Activated CD4-positive, alpha-beta T cell treated with anti-CD3 and anti-CD28 coated beads for 24 hours (primary cell): ENCODE measurements around the gene SLC24A3.

Experiments
- DNase-seq, 2 donors: peaks; one replicate each; pipeline ENCODE4 v3.0.0-alpha.2; 2020; ENCODE audit warnings: low read depth in 2 of 2

The SLC24A3 gene

DNA sequence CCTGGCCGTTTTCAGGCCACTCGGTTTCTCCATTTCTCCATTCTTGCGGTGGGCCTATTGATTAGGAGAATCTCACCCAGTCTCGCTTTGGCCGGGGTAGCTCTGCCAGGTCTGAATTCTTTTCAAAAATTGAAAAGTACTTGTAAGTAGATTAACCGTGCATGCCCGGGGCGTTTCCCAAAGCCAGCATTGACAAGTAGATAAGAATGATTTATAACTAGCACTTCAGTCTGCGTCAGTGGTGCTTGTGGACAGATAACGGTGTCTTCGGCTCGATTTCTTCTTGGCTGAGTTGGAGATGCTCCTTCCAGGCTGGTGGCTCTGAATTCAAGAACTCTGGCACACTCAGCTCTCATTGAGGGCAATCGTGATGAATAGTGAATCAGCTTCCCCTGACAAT, 29.0 kb downstream of the SLC24A3 start:
- DNase-seq, result no peak

DNA sequence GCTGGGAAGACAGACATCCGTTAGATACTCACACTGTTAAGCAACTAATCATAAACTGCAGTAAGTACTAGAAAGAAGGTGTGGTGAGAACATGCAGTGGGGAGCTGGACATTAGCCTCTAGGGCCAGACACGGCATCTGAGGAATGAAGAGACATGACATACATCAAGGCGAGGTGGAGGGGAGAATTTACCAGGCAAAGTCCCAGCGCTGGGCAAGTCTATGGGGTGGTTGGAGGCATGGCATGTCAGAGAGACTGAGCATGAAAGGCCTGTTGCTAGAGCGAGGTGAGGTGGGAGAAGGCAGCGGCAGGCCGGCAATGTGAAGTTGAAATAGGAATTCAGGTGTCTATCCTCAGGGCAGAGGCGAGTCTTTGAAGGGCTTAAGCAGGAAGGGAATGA, 31.8 kb downstream of the SLC24A3 start:
- DNase-seq, result no peak

DNA sequence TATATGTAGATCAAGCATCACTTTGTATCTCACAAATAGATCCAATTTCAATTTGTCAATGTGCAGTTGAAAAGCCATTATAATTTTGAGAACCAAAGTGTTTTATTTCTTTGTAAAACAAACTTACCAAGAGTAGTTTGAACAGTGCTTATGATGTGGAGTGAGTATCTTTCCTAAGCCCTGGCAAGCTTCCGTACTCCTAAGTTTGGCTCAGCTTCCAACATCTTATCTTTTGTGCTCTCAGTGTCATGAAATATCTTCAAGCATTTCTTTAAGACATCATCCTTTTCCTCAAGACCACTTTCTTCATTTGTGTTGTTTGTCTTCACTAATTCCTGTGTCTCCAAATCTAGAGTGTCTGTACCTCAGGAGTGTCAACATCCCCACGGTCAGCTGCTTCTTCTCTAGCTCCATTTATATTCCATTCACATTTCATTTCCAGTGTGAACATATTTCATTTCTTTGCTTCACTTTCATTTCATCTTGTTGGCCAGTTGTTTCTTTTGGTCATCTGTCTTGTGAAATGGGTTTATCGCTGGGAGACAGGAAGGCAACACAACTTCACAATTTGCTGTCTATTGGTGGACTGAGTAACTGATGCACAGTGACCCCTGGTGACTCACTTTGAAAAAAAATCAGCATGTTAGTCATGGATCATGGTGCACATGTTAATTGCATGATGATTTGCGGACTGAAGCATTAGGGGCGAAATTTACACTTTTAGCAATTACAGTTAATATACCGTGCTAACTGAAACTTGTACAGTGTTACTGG, 36.9 kb downstream of the SLC24A3 start:
- DNase-seq, result no peak

DNA sequence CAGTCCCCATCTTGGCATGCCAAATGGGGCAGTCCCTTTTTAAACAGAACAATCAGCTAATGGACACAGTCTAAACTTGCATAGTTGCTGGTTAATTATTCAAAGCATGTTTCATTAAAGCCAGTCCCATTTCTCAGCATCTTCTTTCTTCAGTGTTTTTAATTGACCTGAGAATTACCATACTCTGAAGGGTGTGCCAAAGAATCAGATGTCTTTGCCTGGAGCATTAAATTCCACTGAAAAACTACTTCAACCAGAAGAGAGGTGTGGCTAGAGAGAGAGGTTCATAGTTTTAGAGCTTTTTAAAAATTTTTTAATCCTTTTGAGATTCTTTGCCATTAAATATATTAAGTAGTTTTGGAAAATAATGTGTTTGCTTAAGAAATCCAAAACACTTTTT, 37.9 kb downstream of the SLC24A3 start:
- no peak for DNase-seq

DNA sequence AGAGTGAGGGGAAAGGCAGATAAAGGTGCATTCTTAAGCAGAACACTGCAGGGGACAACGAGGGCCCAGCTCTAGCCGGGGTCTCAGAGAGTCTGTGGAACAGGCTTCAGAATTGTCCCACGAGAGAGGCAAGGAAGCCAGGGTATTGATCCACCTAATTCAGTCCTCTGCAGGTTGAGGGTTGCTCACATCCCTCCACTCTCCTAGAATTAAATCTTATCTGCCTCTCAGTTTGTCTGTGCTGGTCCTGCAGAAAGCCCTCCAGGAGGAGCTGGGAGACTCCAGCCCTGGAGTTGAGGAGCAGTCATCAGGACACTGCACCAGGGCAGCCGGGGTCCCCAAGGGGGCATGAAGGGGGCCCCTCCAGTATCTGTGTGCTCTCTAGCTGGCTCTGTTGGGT, 39.1 kb downstream of the SLC24A3 start:
- DNase-seq, result no peak

DNA sequence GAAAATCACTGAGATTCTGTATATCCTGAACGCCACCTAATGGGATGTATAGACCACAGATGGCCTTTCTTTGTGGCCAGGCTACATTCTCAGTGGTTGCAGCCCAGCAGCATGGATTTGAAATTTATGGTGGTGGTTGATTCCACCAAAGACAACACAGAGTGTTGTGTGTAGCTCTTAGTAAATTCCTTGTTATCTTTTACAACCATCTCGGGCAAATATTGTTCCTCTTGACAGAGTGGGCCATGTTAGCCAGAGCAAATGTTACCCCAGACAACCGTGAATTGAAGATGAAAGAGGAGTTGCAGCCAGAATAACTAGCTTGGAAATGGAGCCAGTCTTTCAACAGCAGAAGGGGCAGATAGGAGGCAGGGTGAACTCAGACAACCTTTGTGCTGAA, 39.5 kb downstream of the SLC24A3 start:
- no peak for DNase-seq

DNA sequence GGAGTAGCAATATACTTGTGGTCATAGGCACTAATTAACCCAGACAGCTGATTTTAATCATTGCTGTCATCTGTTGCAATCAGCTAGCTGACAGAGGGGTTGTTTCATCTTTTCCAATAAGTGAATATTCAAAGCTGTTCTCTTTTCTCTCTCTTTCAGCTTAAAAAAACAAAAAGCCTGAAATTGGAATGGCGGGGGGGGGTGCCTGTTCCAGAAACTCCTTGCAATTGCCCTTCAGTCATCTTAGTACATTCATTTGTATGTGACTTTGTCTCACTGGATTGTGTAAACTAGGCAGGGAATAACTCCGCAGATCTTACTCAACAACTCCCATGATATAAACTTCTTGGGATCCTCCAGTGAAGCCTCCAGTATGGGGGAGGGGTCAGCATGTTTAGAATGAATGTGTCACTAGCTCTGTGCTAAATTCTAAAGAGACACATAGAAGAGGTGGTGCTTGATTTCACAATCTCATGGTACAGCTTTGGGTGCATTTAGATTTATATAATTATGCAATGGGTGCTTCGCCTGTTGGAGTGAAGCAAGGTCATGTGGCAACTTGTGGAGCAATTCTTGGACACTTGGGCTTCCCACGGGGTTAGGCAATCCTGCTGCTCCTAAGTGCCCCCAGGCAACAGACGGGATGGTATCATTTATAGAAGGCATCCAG, 40.1 kb downstream of the SLC24A3 start:
- DNase-seq, result no peak

DNA sequence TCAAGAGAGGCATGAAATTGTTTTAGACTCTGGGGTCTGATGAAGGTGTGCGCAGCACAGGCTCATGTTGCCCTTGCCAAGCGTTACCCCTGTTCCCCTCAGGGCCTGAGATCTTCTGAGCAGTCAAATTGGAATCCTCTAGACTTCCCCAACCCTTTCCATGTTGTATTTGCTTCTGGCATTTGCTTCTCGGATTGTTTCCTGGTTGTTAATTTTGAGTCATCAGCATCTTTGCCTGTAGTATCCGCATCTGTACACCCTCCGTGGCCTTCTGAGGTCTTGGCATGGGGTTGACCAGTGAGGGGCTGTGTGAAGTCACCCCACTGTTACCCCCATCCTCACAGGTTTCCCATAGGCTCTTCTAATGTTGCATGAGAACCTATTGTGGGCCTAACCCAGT, 40.9 kb downstream of the SLC24A3 start:
- no peak for DNase-seq

DNA sequence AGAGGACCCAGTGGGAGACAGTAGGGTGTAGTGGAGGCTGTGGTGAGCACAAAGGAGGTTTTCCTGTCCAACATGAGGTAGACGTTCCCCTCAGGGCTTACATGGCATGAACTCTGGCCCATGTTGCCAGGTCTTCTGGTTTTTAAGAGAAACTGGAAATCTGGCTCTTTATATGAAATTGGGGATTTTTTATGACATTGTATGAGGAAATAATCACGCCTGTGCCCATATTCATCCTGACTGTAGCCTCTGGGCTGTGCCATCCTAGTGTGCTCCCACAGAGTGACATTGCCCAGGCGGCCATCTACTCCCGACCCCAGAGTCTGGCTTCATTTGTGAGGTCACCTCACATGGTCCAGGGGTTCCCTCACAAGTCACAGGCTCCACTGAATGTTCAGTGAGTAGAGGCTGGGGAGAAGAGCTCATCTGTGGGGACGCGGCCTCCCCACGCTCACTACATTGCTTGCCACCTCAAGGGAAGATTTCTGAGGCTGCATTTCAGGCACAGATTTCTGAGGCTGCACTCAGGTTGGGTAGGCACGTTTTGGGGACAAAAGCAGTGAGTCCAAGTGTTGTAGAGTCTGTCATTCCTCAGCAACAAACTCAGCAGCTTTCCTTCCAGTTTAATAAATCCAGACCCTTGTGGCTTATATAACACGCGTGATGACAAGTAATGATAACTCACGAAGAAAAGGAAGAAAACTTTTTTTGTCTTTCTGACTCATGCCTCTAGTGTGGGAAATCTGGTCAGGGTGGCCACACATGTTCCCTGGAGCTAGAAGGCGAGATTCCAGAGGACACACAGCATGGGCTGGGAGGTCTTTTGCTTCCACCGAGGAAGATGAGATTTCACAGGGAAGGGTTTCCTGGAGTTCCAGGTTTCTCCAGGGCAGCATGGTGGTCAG, 41.7 kb downstream of the SLC24A3 start:
- DNase-seq, result no peak

DNA sequence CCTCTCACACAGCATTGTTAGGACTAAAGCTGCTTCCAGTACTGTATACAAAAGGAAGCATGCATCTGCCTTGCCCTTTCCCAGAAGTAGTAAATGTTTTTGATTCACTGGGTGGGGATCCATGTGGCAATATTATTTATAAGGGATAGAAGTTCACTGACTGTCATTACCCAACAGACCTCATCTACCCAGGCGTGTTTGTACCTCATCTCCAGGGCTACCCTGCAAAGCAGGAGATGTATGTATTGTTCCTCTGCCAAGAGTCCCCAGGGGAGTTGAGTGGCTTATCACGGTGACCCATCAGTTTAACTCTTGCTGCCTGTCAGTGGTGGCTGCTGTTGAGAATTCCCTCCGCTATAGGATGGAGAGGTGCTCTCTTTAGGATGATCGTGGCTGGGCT, 42.5 kb downstream of the SLC24A3 start:
- DNase-seq, result no peak

DNA sequence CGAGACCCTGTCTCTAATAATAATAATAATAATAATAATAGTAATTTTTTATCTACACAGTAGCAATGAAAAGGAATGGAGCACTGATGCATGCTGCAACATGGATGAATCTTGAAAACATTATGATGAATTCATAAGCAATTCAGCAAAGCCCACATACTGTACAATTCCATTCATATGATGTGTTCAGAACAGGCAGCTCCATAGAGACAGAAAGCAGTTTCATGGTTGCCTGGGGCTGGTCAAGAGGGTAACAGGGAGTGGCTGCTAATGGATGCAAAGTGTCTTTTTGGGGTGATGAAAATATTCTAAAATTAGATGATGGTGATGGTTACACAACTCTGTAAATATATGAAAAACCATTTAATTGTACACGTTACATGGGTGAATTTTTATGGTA, 43.6 kb downstream of the SLC24A3 start:
- no peak for DNase-seq

DNA sequence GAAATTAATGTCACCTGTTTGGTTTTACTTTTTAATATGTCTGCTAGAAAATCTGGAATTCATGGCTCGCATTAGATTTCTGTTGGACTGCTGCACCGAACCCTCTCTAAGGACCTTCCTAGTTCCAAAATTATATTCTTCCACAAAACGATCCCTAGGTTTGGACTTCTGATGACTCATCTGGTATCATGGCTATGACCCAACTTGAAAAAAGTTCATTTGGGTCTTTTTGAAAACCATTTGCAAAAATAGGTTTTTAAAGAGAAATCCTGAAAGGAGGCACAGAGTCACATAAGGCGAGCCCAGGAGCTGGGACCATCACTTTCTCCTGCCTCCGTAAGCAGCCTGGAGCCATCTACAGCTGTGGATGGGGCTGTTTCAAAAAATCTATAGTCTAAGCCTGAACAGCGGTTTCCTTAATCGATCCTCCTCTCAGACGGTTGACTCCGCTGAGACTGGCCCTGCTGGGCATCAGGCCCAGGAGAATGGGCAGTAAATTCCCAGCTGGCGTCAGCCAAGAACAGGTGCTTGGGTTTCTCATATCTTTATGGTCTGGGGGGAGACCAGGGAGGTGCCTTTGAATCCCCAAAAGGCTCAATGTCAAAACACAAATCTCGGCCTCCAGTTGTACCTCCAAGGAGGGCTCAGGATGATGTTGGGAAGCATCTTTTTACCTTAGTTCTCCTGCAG, 44.6 kb downstream of the SLC24A3 start:
- no peak for DNase-seq

DNA sequence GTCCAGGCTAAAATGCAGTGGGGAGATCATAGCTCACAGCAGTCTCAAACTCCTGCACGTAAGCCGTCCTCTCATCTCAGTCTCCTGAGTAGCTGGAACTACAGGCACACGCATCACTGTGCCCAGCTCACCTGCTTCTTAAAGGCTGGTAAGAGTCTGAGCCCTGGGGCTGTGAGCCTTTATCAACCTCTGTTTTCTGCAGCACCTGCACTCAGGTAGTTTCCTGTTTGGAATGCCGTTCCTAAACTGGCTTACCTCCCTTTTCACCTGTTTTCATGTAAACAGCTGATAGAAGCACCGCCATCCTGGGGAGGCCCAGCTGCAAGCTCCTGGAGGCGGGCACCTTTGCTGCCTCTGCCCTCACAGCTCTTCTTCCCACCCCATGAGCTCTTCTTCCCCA, 45.4 kb downstream of the SLC24A3 start:
- no peak for DNase-seq

DNA sequence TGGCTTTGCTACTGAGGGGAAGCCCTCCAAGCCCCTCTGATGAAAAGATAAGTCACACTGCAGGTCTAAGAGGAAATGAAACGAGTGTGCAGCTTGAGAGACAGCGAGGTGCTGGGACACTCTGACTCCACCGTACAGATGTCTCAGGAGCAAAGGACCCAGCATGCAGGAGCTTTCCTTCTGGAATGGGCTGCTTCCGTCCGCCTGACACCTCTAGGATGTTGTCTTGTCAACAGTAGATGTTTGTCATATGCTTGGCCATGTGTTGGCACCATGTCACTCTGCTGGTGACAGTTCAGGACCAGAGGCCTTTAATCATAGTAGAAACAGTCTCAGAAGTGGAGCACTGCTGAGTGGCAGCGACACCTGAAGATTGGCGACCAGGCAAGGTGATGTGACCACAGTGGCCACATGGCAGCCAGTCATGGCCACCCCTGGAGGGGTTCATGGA, 46.7 kb downstream of the SLC24A3 start:
- no peak for DNase-seq

DNA sequence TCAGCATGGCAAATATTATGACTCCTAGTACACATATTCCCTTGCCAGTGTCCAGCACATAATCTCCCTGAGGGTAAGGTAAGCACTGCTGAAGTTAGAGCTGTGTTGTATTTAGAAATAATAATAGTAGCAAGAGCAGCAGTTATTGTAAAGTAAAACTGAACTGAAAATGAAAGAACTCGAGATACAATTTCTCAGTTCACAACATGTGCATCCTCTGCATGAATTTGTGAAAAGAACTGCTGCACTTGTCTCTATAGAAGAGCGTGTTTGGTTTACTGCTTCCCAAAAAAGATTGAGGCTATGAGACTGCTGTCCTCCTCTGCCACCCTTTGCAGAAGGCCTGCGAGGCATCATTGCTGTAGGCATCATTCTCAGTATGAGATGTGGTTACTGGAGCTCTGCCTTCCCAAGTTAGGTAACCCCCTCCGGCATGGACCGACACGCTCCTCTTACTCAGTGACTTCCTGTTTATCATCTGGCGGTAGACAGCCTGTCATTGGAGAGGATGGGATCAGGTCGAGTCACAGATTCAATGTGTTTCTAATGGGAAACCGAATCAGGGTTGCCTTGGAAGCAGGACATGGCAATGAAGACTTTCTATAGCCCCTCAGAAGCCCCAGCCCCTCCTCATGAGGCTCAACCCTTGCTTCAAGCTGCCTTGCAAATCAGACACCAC, 48.1 kb downstream of the SLC24A3 start:
- DNase-seq, result no peak

DNA sequence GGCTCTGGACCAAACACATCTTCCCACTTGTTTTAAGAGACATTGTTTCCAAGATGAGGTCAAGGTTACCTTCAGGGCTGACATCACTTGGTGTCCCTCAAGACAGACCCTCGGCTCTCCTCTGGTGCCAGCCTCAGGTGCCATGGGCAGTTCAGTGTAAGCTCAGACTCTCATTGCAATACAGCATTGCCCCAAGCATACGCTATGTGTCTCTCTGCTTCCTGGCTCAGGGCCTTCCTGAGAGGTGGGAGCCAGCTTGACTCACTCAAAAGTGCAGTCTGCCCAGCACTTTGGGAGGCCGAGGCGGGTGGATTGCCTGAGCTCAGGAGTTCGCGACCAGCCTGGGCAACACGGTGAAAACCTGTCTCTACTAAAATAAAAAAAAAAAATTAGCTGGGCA, 51.7 kb downstream of the SLC24A3 start:
- DNase-seq, result no peak

DNA sequence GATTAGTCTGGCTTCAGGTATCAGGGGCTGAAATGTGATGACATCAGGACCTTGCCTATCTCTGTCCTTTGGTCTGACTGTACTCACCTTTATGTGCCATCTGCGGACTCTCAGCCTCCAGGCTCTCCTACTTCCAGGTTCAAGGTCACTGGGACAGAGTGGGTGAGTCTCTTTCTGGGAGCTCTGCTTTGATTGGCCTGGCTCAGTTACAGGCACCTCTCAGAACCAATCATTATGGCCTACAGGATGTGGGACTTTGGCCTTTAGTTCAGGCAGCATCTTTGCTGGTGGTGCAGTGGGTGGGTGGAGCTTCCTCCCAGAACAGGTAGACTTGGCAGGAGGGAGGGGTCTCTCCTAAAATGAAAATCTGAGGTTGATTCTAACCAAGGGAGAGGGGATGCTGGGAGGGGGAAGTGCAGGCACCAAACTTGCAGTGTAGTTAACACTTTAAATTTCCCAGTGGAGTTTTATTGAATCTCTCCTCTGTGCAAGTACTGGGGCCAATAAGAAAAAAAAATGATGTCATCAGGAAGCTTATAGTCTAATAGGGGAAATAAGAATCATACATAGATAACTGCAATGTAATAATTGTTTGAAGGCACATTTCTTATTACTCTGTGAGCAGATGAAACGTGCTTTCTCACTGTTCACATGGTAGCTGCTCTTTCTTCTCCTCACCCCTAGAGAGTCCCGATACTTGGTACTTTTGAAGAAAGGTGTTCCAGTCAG, 53.4 kb downstream of the SLC24A3 start:
- DNase-seq, result no peak

DNA sequence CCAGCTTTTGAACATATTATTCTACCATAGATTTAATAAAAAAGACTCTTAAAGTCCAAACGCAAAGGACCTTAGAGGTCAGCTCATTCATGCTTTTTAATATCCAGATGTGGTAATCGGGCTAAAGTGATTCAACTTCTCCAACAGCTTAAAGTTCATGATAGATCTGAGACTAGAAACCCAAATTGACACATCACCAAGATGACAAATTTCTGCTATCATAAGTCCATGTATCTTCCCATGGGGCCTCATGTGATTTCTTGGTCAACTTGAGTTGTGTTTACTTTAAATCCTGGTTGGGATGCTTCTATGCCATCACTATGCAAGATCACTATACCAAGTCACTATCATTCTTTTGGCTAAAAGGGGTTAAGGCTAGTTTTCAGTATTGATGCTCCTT, 56.0 kb downstream of the SLC24A3 start:
- DNase-seq, result no peak

DNA sequence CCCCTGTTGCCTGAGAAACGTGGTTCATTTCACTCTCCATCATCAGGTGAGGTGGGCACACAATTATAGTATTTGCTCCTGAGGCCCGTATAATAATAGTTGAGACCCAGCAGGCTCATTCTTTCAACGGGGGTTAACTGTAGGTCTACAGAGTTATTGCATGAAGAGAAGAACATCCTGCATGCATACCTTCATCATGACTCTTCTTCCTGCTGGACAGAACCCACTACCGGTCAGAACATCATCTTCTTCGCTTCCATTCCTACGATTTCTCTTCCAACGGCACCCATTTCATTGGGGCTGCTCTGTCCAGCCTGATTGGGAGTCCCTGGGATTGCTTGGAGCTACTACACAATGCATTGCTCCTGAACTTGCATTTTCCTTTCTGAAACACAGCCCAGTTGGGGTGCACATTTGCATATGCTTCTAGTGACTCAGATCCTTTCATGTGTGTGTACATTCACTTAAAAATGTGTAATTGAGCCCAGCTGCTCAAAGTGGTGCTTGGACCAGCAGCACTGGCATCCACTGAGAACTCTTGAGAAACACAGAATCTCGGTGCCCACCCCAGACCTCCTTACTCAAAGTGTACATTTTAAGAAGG, 57.4 kb downstream of the SLC24A3 start:
- DNase-seq, result no peak
